ENCODE results near the gene STAG2. TPM values are rescaled to one million over a fixed set of nuclear protein-coding genes. Genes with fewer than 3 reads are reported as not detected.

The STAG2 gene
- total RNA-seq, 1 experiment from 2014 or later = 123 TPM

DNA sequence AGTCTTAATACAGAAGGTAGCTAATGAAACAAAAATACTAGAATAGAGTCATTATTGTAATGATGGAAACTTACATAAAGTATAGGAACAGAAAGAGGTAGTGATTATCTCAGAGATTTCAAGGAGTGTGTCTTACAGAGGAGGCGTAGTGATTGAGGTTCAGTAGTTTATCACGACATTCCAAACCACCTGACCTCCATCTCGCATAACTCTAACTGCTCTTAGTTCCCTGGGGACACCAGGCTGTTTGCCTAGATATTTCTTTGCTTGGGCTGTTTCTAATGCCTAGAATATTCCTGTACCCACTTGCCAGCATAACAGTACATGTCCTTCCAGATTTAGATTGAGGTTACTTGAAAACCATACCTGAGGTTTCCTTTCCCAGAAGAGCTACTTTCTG, 29.1 kb downstream of the STAG2 start:
- no peak for DNase-seq
- no peaks in the 10 kb centered on the region for H3K27me3 ChIP-seq (ENCODE audit: control insufficient read depth, insufficient read depth, low read length)
- no peak overlapping the region for H3K4me3 ChIP-seq (ENCODE audit: insufficient read depth, low read depth, low read length)
- H3K36me3 ChIP-seq (replicated peaks; ENCODE audit: control insufficient read depth, insufficient read depth, low read length) = no peaks in the 10 kb centered on the region

GRCh38 chrX:123993326-123993725, 31.8 kb downstream of the STAG2 start:
- H3K36me3 ChIP-seq (replicated peaks; ENCODE audit: control insufficient read depth, insufficient read depth, low read length) = no peaks in the 10 kb centered on the region
- no peak overlapping the region for H3K4me3 ChIP-seq (ENCODE audit: insufficient read depth, low read depth, low read length)
- no peaks in the 10 kb centered on the region for H3K27me3 ChIP-seq (ENCODE audit: control insufficient read depth, insufficient read depth, low read length)
- DNase-seq = no peak

DNA sequence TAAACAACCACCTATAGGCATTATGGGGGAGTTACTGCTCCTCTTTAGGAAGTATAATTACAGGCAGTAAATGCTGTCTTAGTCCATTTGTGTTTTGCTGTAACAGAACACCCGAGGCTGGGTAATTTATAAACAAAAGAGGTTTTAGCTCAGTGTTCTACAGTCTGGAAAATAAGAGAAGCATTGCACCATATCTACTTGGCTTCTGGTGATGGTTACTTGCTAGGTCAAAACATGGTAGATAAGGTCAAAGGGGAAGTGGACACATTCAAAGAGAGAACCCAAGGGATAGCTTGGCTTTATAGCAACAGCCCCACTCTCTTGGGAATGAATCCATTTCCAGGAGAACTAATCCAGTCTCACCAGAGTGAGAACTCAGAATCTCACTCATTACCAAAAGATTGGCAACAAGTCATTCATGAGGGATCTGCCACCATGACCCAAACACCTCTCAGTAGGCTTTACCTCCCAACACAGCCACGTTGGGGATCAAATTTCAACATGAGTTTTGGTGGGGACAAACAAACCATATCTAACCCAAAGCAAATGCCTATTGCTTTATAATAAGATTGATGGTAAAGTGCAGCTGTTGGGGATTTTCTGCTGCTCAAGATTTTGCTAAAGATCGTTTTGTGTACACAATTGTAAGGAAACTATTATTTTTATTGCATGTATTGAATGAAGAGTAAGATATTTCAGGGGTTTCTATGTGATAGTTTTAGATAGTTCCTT, 32.6 kb downstream of the STAG2 start:
- H3K4me3 ChIP-seq (ENCODE audit: insufficient read depth, low read depth, low read length) = no peak overlapping the region
- no peak for DNase-seq
- no peaks in the 10 kb centered on the region for H3K27me3 ChIP-seq (ENCODE audit: control insufficient read depth, insufficient read depth, low read length)
- H3K36me3 ChIP-seq (replicated peaks; ENCODE audit: control insufficient read depth, insufficient read depth, low read length) = no peaks in the 10 kb centered on the region

DNA sequence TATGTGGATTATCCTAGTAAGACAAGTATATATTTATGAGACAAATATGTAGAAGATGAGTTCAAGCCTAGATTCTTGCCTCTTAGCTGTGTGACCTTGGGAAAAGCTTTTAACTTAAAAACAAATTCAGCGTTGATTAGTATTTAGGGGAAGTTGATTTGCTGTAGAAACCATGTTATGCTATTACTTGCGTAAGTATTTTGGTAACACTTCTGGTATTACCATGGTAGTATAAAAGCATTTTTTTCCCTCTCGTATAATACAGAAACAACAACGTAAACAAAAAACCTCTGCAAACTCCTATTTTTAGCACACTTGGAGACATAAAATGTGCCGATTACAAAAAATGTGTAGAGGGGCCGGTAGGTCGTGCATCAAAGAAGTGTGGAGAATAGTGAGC, 33.2 kb downstream of the STAG2 start:
- DNase-seq = no peak
- no peak overlapping the region for H3K4me3 ChIP-seq (ENCODE audit: insufficient read depth, low read depth, low read length)
- no peaks in the 10 kb centered on the region for H3K27me3 ChIP-seq (ENCODE audit: control insufficient read depth, insufficient read depth, low read length)
- no peaks in the 10 kb centered on the region for H3K36me3 ChIP-seq (replicated peaks; ENCODE audit: control insufficient read depth, insufficient read depth, low read length)

- DNase-seq = no peak
- no peak overlapping the region for H3K4me3 ChIP-seq (ENCODE audit: insufficient read depth, low read depth, low read length)
- H3K27me3 ChIP-seq (ENCODE audit: control insufficient read depth, insufficient read depth, low read length) = no peaks in the 10 kb centered on the region
- no peaks in the 10 kb centered on the region for H3K36me3 ChIP-seq (replicated peaks; ENCODE audit: control insufficient read depth, insufficient read depth, low read length)
Measured at GRCh38 chrX:124001581-124001980, 40.1 kb downstream of the STAG2 start.

DNA sequence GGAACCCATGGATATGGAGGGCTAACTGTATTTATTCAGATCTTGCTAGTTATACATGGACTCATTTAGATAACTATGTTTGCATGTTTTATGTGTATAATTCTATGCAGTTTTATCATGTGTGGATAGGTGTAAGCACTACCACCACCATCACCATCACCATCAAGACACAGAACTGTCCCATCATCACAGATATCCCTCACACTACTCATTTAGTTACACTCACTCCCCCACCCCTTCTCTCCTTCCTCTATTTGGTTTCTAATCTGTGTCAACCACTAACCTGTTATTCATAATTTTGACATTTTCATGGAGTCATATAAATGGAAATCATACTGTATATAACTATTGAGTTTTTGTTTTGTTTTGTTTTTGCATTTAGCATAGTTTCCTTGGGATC, 43.7 kb downstream of the STAG2 start:
- no peaks in the 10 kb centered on the region for H3K36me3 ChIP-seq (replicated peaks; ENCODE audit: control insufficient read depth, insufficient read depth, low read length)
- no peak overlapping the region for H3K4me3 ChIP-seq (ENCODE audit: insufficient read depth, low read depth, low read length)
- no peaks in the 10 kb centered on the region for H3K27me3 ChIP-seq (ENCODE audit: control insufficient read depth, insufficient read depth, low read length)
- no peak for DNase-seq

- DNase-seq = no peak
- H3K4me3 ChIP-seq (ENCODE audit: insufficient read depth, low read depth, low read length) = no peak overlapping the region
- H3K36me3 ChIP-seq (replicated peaks; ENCODE audit: control insufficient read depth, insufficient read depth, low read length) = no peaks in the 10 kb centered on the region
- no peaks in the 10 kb centered on the region for H3K27me3 ChIP-seq (ENCODE audit: control insufficient read depth, insufficient read depth, low read length)
Measured at GRCh38 chrX:124010157-124010556, 48.7 kb downstream of the STAG2 start.

GRCh38 chrX:124010566-124010965, 49.1 kb downstream of the STAG2 start:
- H3K27me3 ChIP-seq (ENCODE audit: control insufficient read depth, insufficient read depth, low read length) = no peaks in the 10 kb centered on the region
- H3K36me3 ChIP-seq (replicated peaks; ENCODE audit: control insufficient read depth, insufficient read depth, low read length) = no peaks in the 10 kb centered on the region
- H3K4me3 ChIP-seq (ENCODE audit: insufficient read depth, low read depth, low read length) = no peak overlapping the region
- DNase-seq = no peak

GRCh38 chrX:124015721-124016120, 54.2 kb downstream of the STAG2 start:
- Histone ChIP-seq H3K27me3 (ENCODE audit: control insufficient read depth, insufficient read depth, low read length) (no peaks in the 10 kb centered on the region), H3K36me3 (replicated peaks; ENCODE audit: control insufficient read depth, insufficient read depth, low read length) (no peaks in the 10 kb centered on the region), H3K4me3 (ENCODE audit: insufficient read depth, low read depth, low read length) (no peak overlapping the region)
- DNase-seq = no peak

DNA sequence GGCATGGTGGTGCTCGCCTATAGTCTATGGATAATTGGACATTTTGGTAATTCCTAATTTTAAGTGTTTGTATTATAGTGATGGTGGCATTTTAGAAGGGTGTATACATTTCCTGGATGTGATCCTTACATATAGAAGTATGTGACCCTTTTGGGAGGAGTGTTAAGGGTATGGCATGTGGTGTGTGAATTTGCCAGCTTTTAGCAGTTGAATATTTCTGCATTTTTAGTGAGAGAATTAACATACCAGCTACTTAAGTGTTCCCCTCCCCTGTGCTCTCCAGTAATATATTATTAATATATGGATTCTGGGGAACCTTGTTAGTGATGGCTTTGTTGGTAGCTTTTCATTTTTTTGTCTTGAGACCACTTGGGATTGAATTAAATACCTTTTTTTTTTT, 55.3 kb downstream of the STAG2 start:
- DNase-seq = no peak
- H3K4me3 ChIP-seq (ENCODE audit: insufficient read depth, low read depth, low read length) = no peak overlapping the region
- no peaks in the 10 kb centered on the region for H3K36me3 ChIP-seq (replicated peaks; ENCODE audit: control insufficient read depth, insufficient read depth, low read length)

DNA sequence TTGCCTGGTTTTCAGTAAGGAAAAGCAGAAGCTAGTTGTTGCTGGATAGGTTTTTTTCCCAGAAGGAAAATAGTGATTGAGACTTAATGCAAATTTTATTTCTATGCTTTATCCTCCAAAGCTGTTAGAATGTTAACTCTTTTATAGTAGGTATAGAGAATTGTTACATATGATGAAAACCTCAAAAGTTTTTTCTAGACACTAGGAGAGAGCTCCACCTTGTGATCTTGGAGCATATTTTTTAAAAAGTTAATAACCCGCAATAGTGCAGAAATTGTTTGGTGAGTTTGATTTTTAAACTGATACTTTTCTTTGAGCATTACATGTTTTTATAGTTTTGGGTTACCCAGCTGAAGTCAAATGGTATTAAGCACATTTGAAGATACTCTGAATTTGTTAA, 56.5 kb downstream of the STAG2 start:
- no peak for DNase-seq
- Histone ChIP-seq H3K4me3 (ENCODE audit: insufficient read depth, low read depth, low read length) (no peak overlapping the region), H3K27me3 (ENCODE audit: control insufficient read depth, insufficient read depth, low read length) (no peaks in the 10 kb centered on the region), H3K36me3 (replicated peaks; ENCODE audit: control insufficient read depth, insufficient read depth, low read length) (no peaks in the 10 kb centered on the region)

More for the DNA sequence above, 55.3 kb downstream of the STAG2 start:
- no peaks in the 10 kb centered on the region for H3K27me3 ChIP-seq (ENCODE audit: control insufficient read depth, insufficient read depth, low read length)

DNA sequence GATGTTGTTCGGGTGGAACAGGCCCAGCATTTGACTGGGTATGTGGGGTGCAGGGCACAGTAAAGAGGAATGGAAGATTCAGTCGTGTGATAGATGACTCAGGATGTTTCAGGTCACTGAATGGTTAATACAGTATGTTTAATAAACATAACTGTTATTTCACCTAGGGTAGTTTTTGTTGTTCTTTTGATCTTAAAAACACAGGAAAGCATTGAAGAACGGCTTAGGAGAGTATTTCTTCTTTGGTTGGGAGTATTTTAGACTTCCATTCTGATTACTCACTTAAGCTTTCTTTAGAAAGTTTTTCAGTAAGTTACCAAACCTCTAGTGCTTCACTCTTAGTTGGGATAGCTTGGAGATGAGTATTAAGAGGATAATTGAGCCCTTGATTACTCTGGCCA, 62.3 kb downstream of the STAG2 start:
- no peak overlapping the region for H3K4me3 ChIP-seq (ENCODE audit: insufficient read depth, low read depth, low read length)

GRCh38 chrX:124026529-124026928, 65.0 kb downstream of the STAG2 start:
- DNase-seq = no peak
- Histone ChIP-seq H3K4me3 (ENCODE audit: insufficient read depth, low read depth, low read length) (no peak overlapping the region), H3K27me3 (ENCODE audit: control insufficient read depth, insufficient read depth, low read length) (no peaks in the 10 kb centered on the region), H3K36me3 (replicated peaks; ENCODE audit: control insufficient read depth, insufficient read depth, low read length) (no peaks in the 10 kb centered on the region; the same call in none of the 2 replicates)

More for the DNA sequence above, 62.3 kb downstream of the STAG2 start:
- Histone ChIP-seq H3K27me3 (ENCODE audit: control insufficient read depth, insufficient read depth, low read length) (no peaks in the 10 kb centered on the region), H3K36me3 (replicated peaks; ENCODE audit: control insufficient read depth, insufficient read depth, low read length) (no peaks in the 10 kb centered on the region; the same call in none of the 2 replicates)
- no peak for DNase-seq

DNA sequence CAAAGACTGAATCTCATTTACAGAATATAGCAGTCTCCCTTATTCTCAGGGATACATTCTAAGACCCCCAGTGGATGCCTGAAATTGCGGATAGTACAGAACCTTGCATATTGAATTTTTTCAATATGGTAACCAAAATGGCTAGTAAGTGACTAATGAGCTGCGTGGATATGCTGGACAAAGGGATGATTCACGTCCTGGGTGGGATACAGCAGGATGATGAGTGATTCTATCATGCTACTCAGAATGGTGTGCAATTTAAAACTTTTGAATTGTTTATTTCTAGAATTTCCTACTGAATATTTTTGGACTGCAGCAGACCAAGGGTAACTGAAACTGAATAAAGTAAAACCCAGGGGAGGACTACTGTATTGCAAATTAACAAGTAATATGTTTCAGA, 66.7 kb downstream of the STAG2 start:
- H3K36me3 ChIP-seq (replicated peaks; ENCODE audit: control insufficient read depth, insufficient read depth, low read length) = no peaks in the 10 kb centered on the region; the same call in none of the 2 replicates
- H3K27me3 ChIP-seq (ENCODE audit: control insufficient read depth, insufficient read depth, low read length) = no peaks in the 10 kb centered on the region
- no peak for DNase-seq
- H3K4me3 ChIP-seq (ENCODE audit: insufficient read depth, low read depth, low read length) = no peak overlapping the region

- DNase-seq = no peak
- Histone ChIP-seq H3K27me3 (ENCODE audit: control insufficient read depth, insufficient read depth, low read length) (no peaks in the 10 kb centered on the region), H3K36me3 (replicated peaks; ENCODE audit: control insufficient read depth, insufficient read depth, low read length) (no peaks in the 10 kb centered on the region; the same call in 1 of the 2 replicates), H3K4me3 (ENCODE audit: insufficient read depth, low read depth, low read length) (no peak overlapping the region)
Measured at GRCh38 chrX:124030520-124030919, 69.0 kb downstream of the STAG2 start.

DNA sequence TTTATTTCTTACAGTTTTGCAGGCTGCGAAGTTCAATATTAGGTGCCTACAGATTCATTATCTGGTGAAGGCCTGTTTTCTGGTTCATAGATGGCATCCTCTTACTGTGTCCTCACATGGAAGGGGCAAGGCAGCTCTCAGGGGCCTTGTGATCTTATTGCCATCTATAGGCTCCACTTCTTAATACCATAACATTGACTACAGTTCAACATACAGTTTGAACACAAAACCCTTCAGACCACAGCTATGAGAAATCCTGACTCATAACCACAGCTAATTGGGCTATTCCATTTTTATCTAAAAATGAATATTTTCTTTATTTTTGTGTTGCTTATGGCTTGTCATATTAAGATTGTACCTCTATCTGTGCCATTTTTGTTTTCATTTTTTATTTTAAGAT, 72.3 kb downstream of the STAG2 start:
- DNase-seq = no peak
- no peak overlapping the region for H3K4me3 ChIP-seq (ENCODE audit: insufficient read depth, low read depth, low read length)

More for the DNA sequence above, 72.3 kb downstream of the STAG2 start:
- H3K27me3 ChIP-seq (ENCODE audit: control insufficient read depth, insufficient read depth, low read length) = no peaks in the 10 kb centered on the region
- H3K36me3 ChIP-seq (replicated peaks; ENCODE audit: control insufficient read depth, insufficient read depth, low read length) = peaks cover 2% of the 10 kb centered on the region

Measured in H7 (cell line).